Adrenal gland (tissue), 12 donors: ENCODE measurements around the gene OSBP2. TPM values are rescaled to one million over a fixed set of nuclear protein-coding genes. Genes with fewer than 3 reads are reported as not detected.
"Not testable (repeated sequence)": the region's sequence is repeated elsewhere in the genome, so short reads cannot be mapped to it uniquely, and the experiment has no call there.

Source experiments
- DNase-seq, 7 donors: peaks; one replicate each; pipeline ENCODE4 v3.0.0-alpha.2; 2019 to 2020
- H3K27ac ChIP-seq, 5 donors: fragments of 200-600 bp; sonication (generic) in 4 of 5; 1 replicate in 3 of 5; 2 replicates in 2 of 5; pipeline versions ENCODE4 v1.5.1 to v1.8.0; 2016 to 2020; ENCODE audit warnings: mild to moderate bottlenecking in 1 of 5
- H3K27me3 ChIP-seq: fragments of 200-600 bp; 2 replicates; pipeline ENCODE4 v1.8.0; 2021
- H3K36me3 ChIP-seq, 2 donors: fragments of 200-600 bp; replicated peaks in 1 of 2; 1 replicate in 1 of 2; 2 replicates in 1 of 2; pipeline versions ENCODE4 v1.5.1 to v1.8.0; 2018 to 2022
- H3K4me1 ChIP-seq, 2 donors: fragments of 200-600 bp; replicated peaks in 1 of 2; 1 replicate in 1 of 2; 2 replicates in 1 of 2; pipeline versions ENCODE4 v1.5.1 to v1.8.0; 2018 to 2021
- H3K4me3 ChIP-seq, 4 donors: fragments of 200-600 bp; sonication (generic) in 3 of 4; one replicate each; pipeline ENCODE4 v1.5.1; 2016 to 2018
- H3K9me3 ChIP-seq, 3 donors: fragments of 200-600 bp; sonication (generic) in 1 of 3; replicated peaks in 1 of 3; 1 replicate in 2 of 3; 2 replicates in 1 of 3; pipeline versions ENCODE4 v1.5.1 to v1.8.0; 2016 to 2021
- POLR2A ChIP-seq, 2 donors: fragments of 450-650 bp; IDR thresholded peaks; one replicate each; pipeline ENCODE4 v1.6.1; 2017; ENCODE audit warnings: antibody characterized with exemption in 2 of 2, mild to moderate bottlenecking in 2 of 2, moderate library complexity in 1 of 2
- WGBS, 4 donors: extraction: QIAGEN DNeasy Blood & Tissue Kit in 2 of 4; methylation state at CpG; one replicate each; pipeline versions ENCODE4 v1.1.5 to v1.1.7; 2013 to 2017; 5-methylcytosine and 5-hydroxymethylcytosine counted together
- intact Hi-C, 2 donors: fragments of 100-400 bp; cut with DNase I; formaldehyde crosslinking; loops; one replicate each; pipeline versions ENCODE4 v1.14.1 to v1.15.0; 2022 to 2023
- polyA plus RNA-seq, 3 donors: library from polyadenylated mRNA; stranded (reverse); fragments of 200-250 nt in 2 of 3; fragments of 350-450 nt in 1 of 3; fragmentation: Illumina TruSeq in 1 of 3; extraction: RNeasy Lipid Tissue Mini Kit (QIAGEN cat#74804) in 1 of 3; gene quantifications; one replicate each; pipeline ENCODE4 v1.2.3, GENCODE V29; 2013 to 2014
- total RNA-seq, 9 donors: library from RNA; depleted of rRNA in 4 of 9; stranded (reverse); fragments of >200 nt in 4 of 9; fragments of 120-200 nt in 1 of 9; fragmentation: NEBNext Ultra II Directional in 1 of 9; extraction: Animal tissue kit (Norgen Biotek cat#: 25700) in 1 of 9; gene quantifications; one replicate each; pipeline versions ENCODE4 v1.1.0 to v1.2.4, GENCODE V29; 2013 to 2023
- TF ChIP-seq, protein P1 (sequence below), 6 experiments: fragments of 450-650 bp in 4 of 6; fragments of 200-600 bp in 2 of 6; sonication (generic) in 1 of 6; IDR thresholded peaks; 1 replicate in 5 of 6; 2 replicates in 1 of 6; pipeline versions ENCODE4 v1.5.1 to v1.8.0; 2016 to 2021; ENCODE audit warnings: antibody characterized with exemption in 6 of 6, mild to moderate bottlenecking in 2 of 6, moderate library complexity in 1 of 6
- donor health status: healthy with polysubstance abuse.
- donor health status: Bipolar disorder and iron deficiency.
- donor health status: DM: yes; HTN: yes; CAD: no.
- donor health status: DM: no; HTN: no; CAD: no.
- donor health status: DM: no; HTN: no; CAD: no.
- donor health status: DM: yes; HTN: yes; CAD: no.

The OSBP2 gene
- total and polyA plus RNA-seq, 12 donors = 7.3 to 35.6 (median 19.7) TPM

DNA sequence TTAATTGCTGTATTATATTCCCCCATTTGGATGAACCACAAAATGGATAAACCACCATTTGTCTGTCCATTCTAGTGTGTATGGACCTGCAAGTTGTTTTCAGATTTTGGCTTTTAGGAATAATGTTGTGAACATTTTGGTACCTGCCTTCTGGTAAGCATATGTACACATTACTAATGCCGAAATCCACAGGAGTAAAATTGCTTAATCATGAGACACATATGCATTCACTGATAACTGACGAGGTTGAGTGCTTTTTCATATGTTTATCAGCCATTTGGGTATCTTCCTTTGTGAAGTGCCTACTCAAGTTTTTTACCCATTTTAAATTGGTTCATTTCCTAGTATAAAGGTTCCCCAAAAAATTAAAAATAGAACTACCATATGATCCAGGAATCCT, 34.2 kb downstream of the OSBP2 start:
- no peaks in the 10 kb centered on the region for H3K36me3 ChIP-seq
- WGBS, 4 donors = 88 to 90% (median 89%) methylated on average over 2 of the region's 2 CpGs
- intact Hi-C loops = no loop called here
- no peaks in the 10 kb centered on the region for H3K27me3 ChIP-seq
- no peak for DNase-seq
- H3K4me3 ChIP-seq = no peak overlapping the region
- H3K9me3 ChIP-seq = no peaks in the 10 kb centered on the region
- TF ChIP-seq, protein P1, sequence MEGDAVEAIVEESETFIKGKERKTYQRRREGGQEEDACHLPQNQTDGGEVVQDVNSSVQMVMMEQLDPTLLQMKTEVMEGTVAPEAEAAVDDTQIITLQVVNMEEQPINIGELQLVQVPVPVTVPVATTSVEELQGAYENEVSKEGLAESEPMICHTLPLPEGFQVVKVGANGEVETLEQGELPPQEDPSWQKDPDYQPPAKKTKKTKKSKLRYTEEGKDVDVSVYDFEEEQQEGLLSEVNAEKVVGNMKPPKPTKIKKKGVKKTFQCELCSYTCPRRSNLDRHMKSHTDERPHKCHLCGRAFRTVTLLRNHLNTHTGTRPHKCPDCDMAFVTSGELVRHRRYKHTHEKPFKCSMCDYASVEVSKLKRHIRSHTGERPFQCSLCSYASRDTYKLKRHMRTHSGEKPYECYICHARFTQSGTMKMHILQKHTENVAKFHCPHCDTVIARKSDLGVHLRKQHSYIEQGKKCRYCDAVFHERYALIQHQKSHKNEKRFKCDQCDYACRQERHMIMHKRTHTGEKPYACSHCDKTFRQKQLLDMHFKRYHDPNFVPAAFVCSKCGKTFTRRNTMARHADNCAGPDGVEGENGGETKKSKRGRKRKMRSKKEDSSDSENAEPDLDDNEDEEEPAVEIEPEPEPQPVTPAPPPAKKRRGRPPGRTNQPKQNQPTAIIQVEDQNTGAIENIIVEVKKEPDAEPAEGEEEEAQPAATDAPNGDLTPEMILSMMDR (IDR thresholded peaks at IDR 0.05) = no peak
- H3K27ac ChIP-seq = no peak overlapping the region
- no peaks in the 10 kb centered on the region for H3K4me1 ChIP-seq

DNA sequence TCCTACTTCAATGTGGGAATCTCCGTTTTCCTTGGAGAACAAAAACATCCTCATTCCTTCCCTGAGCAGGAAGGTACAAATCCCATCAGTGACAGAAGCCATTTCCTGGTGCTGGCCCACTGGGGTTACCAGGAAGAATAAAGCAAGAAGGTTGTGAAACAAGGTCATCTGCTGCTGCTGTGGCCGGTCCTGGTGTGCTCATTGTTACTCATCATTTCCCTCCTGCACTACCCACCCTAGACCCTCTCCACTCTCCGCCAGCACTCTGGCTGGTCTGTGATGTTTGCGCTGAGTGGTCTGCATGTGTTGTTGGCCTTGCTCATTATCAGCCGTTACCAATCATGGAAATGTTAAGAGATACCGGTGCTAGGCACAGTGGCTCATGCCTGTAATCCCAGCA, 37.0 kb downstream of the OSBP2 start:
- Histone ChIP-seq H3K4me3 (no peak overlapping the region), H3K36me3 (no peaks in the 10 kb centered on the region), H3K9me3 (no peaks in the 10 kb centered on the region), H3K27me3 (no peaks in the 10 kb centered on the region), H3K4me1 (no peaks in the 10 kb centered on the region), H3K27ac (no peak overlapping the region)
- TF ChIP-seq POLR2A (IDR thresholded peaks at IDR 0.05) = no peak
- TF ChIP-seq, protein P1 (IDR thresholded peaks at IDR 0.05) = no peak
- intact Hi-C loops = no loop called here
- DNase-seq = no peak
- WGBS, 4 donors = 69 to 79% (median 75%) methylated on average over 6 of the region's 6 CpGs

DNA sequence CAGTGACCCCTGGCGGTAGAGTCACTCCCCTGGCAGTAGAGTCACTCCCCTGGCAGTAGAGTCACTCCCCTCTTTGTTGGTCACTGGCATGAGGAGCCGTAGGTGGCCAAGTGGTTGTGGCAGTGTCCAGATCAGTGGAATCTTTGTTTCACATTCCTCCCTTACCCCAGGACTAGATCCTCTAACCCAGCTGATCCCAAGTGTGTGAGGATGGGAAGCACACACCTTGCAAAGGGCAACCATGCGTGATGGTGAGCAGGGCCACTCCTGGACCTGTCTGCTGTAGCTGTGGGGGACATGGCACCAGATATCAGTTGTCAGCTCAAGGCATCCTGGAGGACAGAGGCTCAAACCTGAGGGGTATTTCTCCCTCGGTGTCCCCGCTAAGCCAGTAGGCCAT, 37.8 kb downstream of the OSBP2 start:
- no peak for DNase-seq
- 95 to 98% (median 96%) methylated on average over 2 to 5 of the region's 5 CpGs for WGBS, 4 donors
- Histone ChIP-seq H3K4me1 (no peaks in the 10 kb centered on the region), H3K36me3 (no peaks in the 10 kb centered on the region), H3K4me3 (no peak overlapping the region), H3K9me3 (no peaks in the 10 kb centered on the region), H3K27ac (no peak overlapping the region), H3K27me3 (no peaks in the 10 kb centered on the region)
- intact Hi-C loops = no loop called here
- no peak for TF ChIP-seq POLR2A (IDR thresholded peaks at IDR 0.05)
- TF ChIP-seq, protein P1 (IDR thresholded peaks at IDR 0.05) = no peak

DNA sequence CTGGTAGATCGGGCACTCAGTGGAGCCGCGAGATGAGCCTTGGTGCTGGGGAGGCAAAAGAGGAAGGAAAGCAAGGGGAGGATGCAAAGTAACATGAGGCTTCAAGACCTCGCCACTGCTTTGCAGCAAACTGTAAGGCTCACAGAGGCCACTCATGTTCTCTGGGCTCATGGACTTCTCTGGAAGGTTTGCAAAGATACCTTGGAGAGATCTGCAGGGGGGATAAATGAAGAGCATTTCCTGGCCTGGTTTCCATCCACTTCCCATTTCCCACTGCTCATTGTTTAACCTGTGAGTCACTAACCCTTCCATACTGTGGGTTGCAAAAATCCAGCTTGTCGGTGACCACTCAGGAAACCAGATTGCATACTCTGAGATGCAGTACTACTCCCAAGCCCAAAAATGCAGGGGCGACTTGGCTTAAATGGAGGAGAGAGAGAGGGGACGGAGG, 38.5 kb downstream of the OSBP2 start:
- TF ChIP-seq, protein P1 (IDR thresholded peaks at IDR 0.05) = no peak
- Histone ChIP-seq H3K4me1 (no peaks in the 10 kb centered on the region), H3K36me3 (no peaks in the 10 kb centered on the region), H3K9me3 (no peaks in the 10 kb centered on the region), H3K27ac (no peak overlapping the region), H3K27me3 (no peaks in the 10 kb centered on the region), H3K4me3 (no peak overlapping the region)
- WGBS, 4 donors = 82 to 90% (median 87%) methylated on average over 7 of the region's 7 CpGs
- intact Hi-C loops = no loop called here
- no peak for DNase-seq

DNA sequence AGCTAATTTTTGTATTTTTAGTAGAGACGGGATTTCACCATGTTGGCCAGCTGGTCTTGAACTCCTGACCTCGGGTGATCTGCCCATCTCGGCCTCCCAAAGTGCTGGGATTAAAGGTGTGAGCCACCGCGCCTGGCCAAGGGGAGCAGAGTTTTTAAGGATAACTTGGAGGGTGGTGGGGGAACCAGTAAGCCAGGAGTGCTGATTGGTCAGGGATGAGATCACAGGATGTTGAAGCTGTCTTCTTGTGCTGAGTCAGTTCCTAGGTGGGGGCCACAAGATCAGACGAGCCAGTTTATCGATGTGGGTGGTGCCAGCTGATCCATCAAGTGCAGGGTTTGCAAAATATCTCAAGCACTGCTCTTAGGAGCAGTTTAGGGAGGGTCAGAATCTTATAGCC, 45.3 kb downstream of the OSBP2 start:
- H3K27me3 ChIP-seq, H3K4me3 ChIP-seq, H3K27ac ChIP-seq, H3K36me3 ChIP-seq, H3K9me3 ChIP-seq, H3K4me1 ChIP-seq, DNase-seq: not testable (repeated sequence)
- intact Hi-C loops = loop anchor here in 1 of 2 donors (10.0 kb wide), 1 partner anchor 45 kb away; the partner anchor contains the start of gene OSBP2
- WGBS, 4 donors = 69 to 93% (median 74%) methylated on average over 5 to 7 of the region's 7 CpGs

DNA sequence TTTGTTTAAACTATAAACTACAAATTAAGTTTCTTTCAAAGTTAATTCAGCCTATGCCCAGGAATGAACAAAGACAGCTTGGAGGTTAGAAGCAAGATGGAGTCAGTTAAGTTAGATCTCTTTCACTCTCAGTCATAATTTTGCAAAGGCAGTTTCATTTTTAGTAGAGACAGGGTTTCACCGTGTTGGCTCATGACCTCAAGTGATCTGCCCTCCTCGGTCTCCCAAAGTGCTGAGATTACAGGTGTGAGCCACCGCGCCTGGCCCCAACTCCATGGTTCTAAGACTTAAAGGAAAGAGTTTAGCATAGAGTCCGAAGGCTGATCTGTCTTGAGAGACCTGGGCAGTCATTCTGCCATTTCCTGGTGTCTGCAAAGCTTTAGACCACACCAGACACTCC, 45.8 kb downstream of the OSBP2 start:
- not testable (repeated sequence) for H3K36me3 ChIP-seq, H3K4me3 ChIP-seq, H3K27me3 ChIP-seq, H3K9me3 ChIP-seq, DNase-seq, H3K4me1 ChIP-seq, H3K27ac ChIP-seq
- intact Hi-C loops = loop anchor here in 1 of 2 donors (10.0 kb wide), 1 partner anchor 46 kb away; the partner anchor contains the start of gene OSBP2
- 88 to 96% (median 92%) methylated on average over 5 of the region's 5 CpGs for WGBS, 4 donors
